ENCODE measurements around the gene NTSR2. TPM values are rescaled to one million over a fixed set of nuclear protein-coding genes. Genes with fewer than 3 reads are reported as not detected.

Gene NTSR2, protein sequence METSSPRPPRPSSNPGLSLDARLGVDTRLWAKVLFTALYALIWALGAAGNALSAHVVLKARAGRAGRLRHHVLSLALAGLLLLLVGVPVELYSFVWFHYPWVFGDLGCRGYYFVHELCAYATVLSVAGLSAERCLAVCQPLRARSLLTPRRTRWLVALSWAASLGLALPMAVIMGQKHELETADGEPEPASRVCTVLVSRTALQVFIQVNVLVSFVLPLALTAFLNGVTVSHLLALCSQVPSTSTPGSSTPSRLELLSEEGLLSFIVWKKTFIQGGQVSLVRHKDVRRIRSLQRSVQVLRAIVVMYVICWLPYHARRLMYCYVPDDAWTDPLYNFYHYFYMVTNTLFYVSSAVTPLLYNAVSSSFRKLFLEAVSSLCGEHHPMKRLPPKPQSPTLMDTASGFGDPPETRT
- not detected for polyA plus RNA-seq
- long read RNA-seq, donor 1: 0 reads
- long read RNA-seq, donor 2: 0 reads
- long read RNA-seq, donor 3: 0 reads
- long read RNA-seq, donor 4: 0 reads
- long read RNA-seq, donor 5: 0 reads
- long read RNA-seq, donor 6: 0 reads
- long read RNA-seq, donor 7: 0 reads
- long read RNA-seq, donor 8: 0 reads
- long read RNA-seq, donor 9: 0 reads
- long read RNA-seq, donor 10: 0 reads
- long read RNA-seq, donor 11: 0 reads

DNA sequence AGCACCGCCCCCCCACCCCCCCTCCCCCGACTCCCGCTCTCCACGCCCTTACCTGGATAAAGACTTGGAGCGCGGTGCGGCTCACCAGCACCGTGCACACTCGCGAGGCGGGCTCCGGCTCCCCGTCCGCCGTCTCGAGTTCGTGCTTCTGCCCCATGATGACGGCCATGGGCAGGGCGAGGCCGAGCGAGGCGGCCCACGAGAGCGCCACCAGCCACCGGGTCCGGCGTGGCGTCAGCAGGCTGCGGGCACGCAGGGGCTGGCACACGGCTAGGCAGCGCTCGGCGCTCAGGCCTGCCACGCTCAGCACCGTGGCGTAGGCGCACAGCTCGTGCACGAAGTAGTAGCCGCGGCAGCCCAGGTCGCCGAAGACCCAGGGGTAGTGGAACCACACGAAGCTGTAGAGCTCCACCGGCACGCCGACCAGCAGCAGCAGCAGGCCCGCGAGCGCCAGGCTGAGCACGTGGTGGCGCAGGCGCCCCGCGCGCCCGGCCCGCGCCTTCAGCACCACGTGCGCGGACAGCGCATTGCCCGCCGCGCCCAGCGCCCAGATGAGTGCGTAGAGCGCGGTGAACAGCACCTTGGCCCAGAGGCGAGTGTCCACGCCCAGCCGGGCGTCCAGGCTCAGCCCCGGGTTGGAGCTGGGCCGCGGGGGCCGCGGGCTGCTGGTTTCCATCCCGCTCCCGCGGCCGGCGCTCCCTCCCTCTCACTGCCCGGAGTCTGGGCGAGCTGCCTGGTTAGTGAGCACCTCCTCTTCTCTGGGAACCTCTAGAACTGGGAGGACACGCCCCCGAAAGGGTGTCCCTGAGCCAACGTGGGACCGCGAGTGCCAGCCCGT lies at the start of gene NTSR2:
TSS of gene NTSR2 (minus strand) at position 742 of the 838 bp plus-strand sequence. CDS start at position 676, 66 bp downstream.
- no peaks in the 10 kb centered on the region for H3K9me3 ChIP-seq (ENCODE audit: control insufficient read depth, low read depth, low read length)
- H3K36me3 ChIP-seq (ENCODE audit: control insufficient read depth, insufficient read depth, low read length): no peaks in the 10 kb centered on the region
- no peak within 1 kb of the TSS for H3K4me3 ChIP-seq (ENCODE audit: low read length)
- peaks cover 40% of the 10 kb centered on the region for H3K27me3 ChIP-seq (ENCODE audit: control insufficient read depth, insufficient read depth, low read length)
- no peak within 1 kb of the TSS for H3K27ac ChIP-seq (ENCODE audit: low read length)
- WGBS (ENCODE audit: insufficient coverage, low lambda C conversion rate): no CpG with 5 or more reads among the region's 93 CpGs
- no peaks in the 10 kb centered on the region for H3K4me1 ChIP-seq (ENCODE audit: control insufficient read depth, insufficient read depth, low read length)
- DNase-seq: peak; percentile 46 to 77

DNA sequence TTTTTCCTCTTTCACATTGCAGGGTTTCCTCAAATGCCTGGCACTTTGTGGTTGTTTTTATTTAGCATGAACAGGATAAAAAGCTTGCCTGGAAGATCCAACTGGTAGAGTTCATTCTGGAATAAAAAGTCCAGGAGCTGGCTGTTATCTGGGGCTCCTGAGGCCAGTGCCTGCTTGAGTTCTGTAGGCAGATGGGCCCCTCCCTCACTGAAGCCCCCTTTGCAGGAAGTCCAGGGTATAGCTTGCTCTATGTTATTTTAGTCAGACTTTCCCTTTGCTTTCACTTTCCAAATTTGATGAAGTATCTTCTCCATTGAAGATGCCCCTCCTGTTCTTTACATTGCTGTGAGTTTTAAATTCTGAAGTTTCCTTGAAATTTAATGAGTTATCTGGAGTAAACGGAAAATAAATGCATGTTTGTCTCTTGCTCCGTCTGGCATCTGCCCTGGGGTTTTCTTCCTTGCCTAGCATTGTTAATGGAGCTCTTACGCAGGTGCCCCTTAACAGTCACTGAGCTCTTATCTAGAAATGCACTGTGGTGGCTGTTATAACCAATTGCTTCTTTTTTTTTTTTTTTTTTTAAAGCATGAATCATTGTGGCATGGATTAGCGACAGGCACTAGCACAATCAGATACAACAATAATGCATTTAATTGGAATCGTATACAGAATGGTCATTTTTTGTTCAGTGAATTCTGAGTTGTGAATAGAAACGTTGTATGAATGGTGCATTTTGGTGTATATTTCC lies 49.4 kb upstream of the NTSR2 start:
- no peak overlapping the region for H3K4me3 ChIP-seq (ENCODE audit: low read length)
- peak in 1 of 2 donors; percentile 39 for DNase-seq
- no peaks in the 10 kb centered on the region for H3K9me3 ChIP-seq (ENCODE audit: control insufficient read depth, low read depth, low read length)
- 40% methylated on average over 1 of the region's 6 CpGs for WGBS (ENCODE audit: insufficient coverage, low lambda C conversion rate)
- H3K27ac ChIP-seq (ENCODE audit: low read length): no peak overlapping the region
- H3K36me3 ChIP-seq (ENCODE audit: control insufficient read depth, insufficient read depth, low read length): no peaks in the 10 kb centered on the region
- H3K4me1 ChIP-seq (ENCODE audit: control insufficient read depth, insufficient read depth, low read length): no peaks in the 10 kb centered on the region
- H3K27me3 ChIP-seq (ENCODE audit: control insufficient read depth, insufficient read depth, low read length): peaks cover 21% of the 10 kb centered on the region

GRCh38 chr2:11718606-11719005 lies 48.6 kb upstream of the NTSR2 start:
- WGBS (ENCODE audit: insufficient coverage, low lambda C conversion rate): 35% methylated on average over 3 of the region's 5 CpGs
- DNase-seq: no peak

DNA sequence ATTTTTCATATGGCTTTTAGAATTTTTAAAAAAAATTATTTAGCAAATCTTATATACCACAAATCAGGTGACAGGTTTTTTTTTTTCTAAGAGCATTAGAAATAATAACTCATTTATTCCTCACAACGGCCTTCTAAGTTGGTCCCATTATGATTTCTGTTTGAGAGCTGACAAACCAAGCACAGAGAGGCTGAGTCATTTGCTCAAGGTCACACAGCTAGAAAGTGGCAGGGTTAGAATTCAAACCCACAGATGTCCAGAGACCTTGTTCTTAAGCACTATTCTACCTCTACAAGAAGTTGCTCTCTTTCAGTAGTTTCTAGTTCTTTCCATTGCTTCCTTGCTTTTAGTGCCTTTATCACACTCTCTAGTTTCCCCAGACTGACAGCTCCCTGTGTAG lies 47.6 kb upstream of the NTSR2 start:
- Histone ChIP-seq H3K4me3 (ENCODE audit: low read length) (no peak overlapping the region), H3K9me3 (ENCODE audit: control insufficient read depth, low read depth, low read length) (no peaks in the 10 kb centered on the region), H3K4me1 (ENCODE audit: control insufficient read depth, insufficient read depth, low read length) (no peaks in the 10 kb centered on the region), H3K27ac (ENCODE audit: low read length) (no peak overlapping the region), H3K27me3 (ENCODE audit: control insufficient read depth, insufficient read depth, low read length) (peaks cover 21% of the 10 kb centered on the region), H3K36me3 (ENCODE audit: control insufficient read depth, insufficient read depth, low read length) (no peaks in the 10 kb centered on the region)
- WGBS (ENCODE audit: insufficient coverage, low lambda C conversion rate): no CpG with 5 or more reads among the region's 1 CpG
- no peak for DNase-seq

More at GRCh38 chr2:11718606-11719005, 48.6 kb upstream of the NTSR2 start:
- no peak overlapping the region for H3K4me3 ChIP-seq (ENCODE audit: low read length)
- H3K27me3 ChIP-seq (ENCODE audit: control insufficient read depth, insufficient read depth, low read length): peaks cover 21% of the 10 kb centered on the region
- no peaks in the 10 kb centered on the region for H3K36me3 ChIP-seq (ENCODE audit: control insufficient read depth, insufficient read depth, low read length)
- no peaks in the 10 kb centered on the region for H3K4me1 ChIP-seq (ENCODE audit: control insufficient read depth, insufficient read depth, low read length)
- H3K9me3 ChIP-seq (ENCODE audit: control insufficient read depth, low read depth, low read length): no peaks in the 10 kb centered on the region
- no peak overlapping the region for H3K27ac ChIP-seq (ENCODE audit: low read length)

DNA sequence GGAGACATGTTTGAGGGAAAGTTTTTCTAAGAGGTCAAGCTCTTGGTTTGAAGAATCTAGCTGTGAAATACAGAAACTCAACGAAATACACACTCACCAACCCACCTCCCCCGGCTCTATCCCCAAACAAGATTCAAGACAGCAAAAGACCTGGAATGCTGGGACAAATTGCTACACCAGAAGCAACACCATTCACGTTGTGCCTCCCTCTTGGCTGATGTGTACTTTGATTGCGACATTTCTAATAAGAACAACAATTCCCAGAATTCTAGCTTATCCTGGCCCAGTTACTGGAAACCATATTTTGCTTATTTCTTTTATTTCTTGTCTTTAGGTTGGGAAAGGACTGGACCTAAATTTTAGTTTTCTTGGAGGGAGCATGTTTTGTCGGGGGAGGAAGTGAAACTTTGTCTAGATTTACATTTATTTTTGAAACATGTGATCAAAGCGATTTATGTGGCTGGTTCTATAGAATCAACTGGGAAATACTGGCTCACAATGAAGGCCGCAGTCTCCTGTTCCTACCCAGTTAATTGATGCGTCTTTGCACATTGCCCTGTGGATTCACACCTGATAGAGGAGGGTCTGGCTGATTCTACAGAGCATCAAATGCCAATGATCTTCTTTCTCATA lies 46.8 kb upstream of the NTSR2 start:
- Histone ChIP-seq H3K27ac (ENCODE audit: low read length) (no peak overlapping the region), H3K36me3 (ENCODE audit: control insufficient read depth, insufficient read depth, low read length) (no peaks in the 10 kb centered on the region), H3K4me1 (ENCODE audit: control insufficient read depth, insufficient read depth, low read length) (no peaks in the 10 kb centered on the region), H3K27me3 (ENCODE audit: control insufficient read depth, insufficient read depth, low read length) (peaks cover 16% of the 10 kb centered on the region), H3K4me3 (ENCODE audit: low read length) (no peak overlapping the region), H3K9me3 (ENCODE audit: control insufficient read depth, low read depth, low read length) (no peaks in the 10 kb centered on the region)
- DNase-seq: no peak
- WGBS (ENCODE audit: insufficient coverage, low lambda C conversion rate): 79% methylated on average over 3 of the region's 8 CpGs

GRCh38 chr2:11715987-11716652 lies 46.1 kb upstream of the NTSR2 start:
- Histone ChIP-seq H3K4me3 (ENCODE audit: low read length) (no peak overlapping the region), H3K36me3 (ENCODE audit: control insufficient read depth, insufficient read depth, low read length) (no peaks in the 10 kb centered on the region), H3K27ac (ENCODE audit: low read length) (no peak overlapping the region), H3K27me3 (ENCODE audit: control insufficient read depth, insufficient read depth, low read length) (peaks cover 16% of the 10 kb centered on the region), H3K4me1 (ENCODE audit: control insufficient read depth, insufficient read depth, low read length) (no peaks in the 10 kb centered on the region), H3K9me3 (ENCODE audit: control insufficient read depth, low read depth, low read length) (no peaks in the 10 kb centered on the region)
- WGBS (ENCODE audit: insufficient coverage, low lambda C conversion rate): 82% methylated on average over 2 of the region's 12 CpGs
- no peak for DNase-seq

- Histone ChIP-seq H3K4me1 (ENCODE audit: control insufficient read depth, insufficient read depth, low read length) (no peaks in the 10 kb centered on the region), H3K36me3 (ENCODE audit: control insufficient read depth, insufficient read depth, low read length) (no peaks in the 10 kb centered on the region), H3K27ac (ENCODE audit: low read length) (no peak overlapping the region), H3K9me3 (ENCODE audit: control insufficient read depth, low read depth, low read length) (no peaks in the 10 kb centered on the region), H3K27me3 (ENCODE audit: control insufficient read depth, insufficient read depth, low read length) (peaks cover 7% of the 10 kb centered on the region), H3K4me3 (ENCODE audit: low read length) (no peak overlapping the region)
- DNase-seq: no peak
- 100% methylated on average over 1 of the region's 7 CpGs for WGBS (ENCODE audit: insufficient coverage, low lambda C conversion rate)
Measured at GRCh38 chr2:11713815-11714214, 43.8 kb upstream of the NTSR2 start.

- no peaks in the 10 kb centered on the region for H3K9me3 ChIP-seq (ENCODE audit: control insufficient read depth, low read depth, low read length)
- no peak overlapping the region for H3K4me3 ChIP-seq (ENCODE audit: low read length)
- no peak for DNase-seq
- no peaks in the 10 kb centered on the region for H3K4me1 ChIP-seq (ENCODE audit: control insufficient read depth, insufficient read depth, low read length)
- no CpG with 5 or more reads among the region's 2 CpGs for WGBS (ENCODE audit: insufficient coverage, low lambda C conversion rate)
- H3K27me3 ChIP-seq (ENCODE audit: control insufficient read depth, insufficient read depth, low read length): peaks cover under 1% of the 10 kb centered on the region
- H3K36me3 ChIP-seq (ENCODE audit: control insufficient read depth, insufficient read depth, low read length): no peaks in the 10 kb centered on the region
- H3K27ac ChIP-seq (ENCODE audit: low read length): no peak overlapping the region
Measured at GRCh38 chr2:11712866-11713265, 42.9 kb upstream of the NTSR2 start.

- no peaks in the 10 kb centered on the region for H3K4me1 ChIP-seq (ENCODE audit: control insufficient read depth, insufficient read depth, low read length)
- H3K27ac ChIP-seq (ENCODE audit: low read length): no peak overlapping the region
- no peak for DNase-seq
- no peak overlapping the region for H3K4me3 ChIP-seq (ENCODE audit: low read length)
- H3K27me3 ChIP-seq (ENCODE audit: control insufficient read depth, insufficient read depth, low read length): no peaks in the 10 kb centered on the region
- H3K36me3 ChIP-seq (ENCODE audit: control insufficient read depth, insufficient read depth, low read length): no peaks in the 10 kb centered on the region
- WGBS (ENCODE audit: insufficient coverage, low lambda C conversion rate): 100% methylated on average over 1 of the region's 8 CpGs
- H3K9me3 ChIP-seq (ENCODE audit: control insufficient read depth, low read depth, low read length): no peaks in the 10 kb centered on the region
Measured at GRCh38 chr2:11711751-11712150, 41.8 kb upstream of the NTSR2 start.
